HG03432 (cell line): ENCODE results near the gene CRISP1.
A peak's percentile ranks its signal among the peaks of the same experiment; 100 is the strongest.
"Not testable (repeated sequence)": the region's sequence is repeated elsewhere in the genome, so short reads cannot be mapped to it uniquely, and the experiment has no call there.

Experiments used
- ATAC-seq: cut with Tn5 transposase; IDR thresholded peaks from one replicate; pipeline ENCODE4 v1.9.1; 2021; ENCODE audit warnings: mild to moderate bottlenecking, moderate library complexity; ENCODE audit not compliant: unreplicated experiment

CRISP1 gene

GRCh38 chr6:49841424-49841823 is 24.9 kb downstream of the CRISP1 start:
- ATAC-seq: no peak

GRCh38 chr6:49839957-49840356 is 26.4 kb downstream of the CRISP1 start:
- ATAC-seq: no peak

DNA sequence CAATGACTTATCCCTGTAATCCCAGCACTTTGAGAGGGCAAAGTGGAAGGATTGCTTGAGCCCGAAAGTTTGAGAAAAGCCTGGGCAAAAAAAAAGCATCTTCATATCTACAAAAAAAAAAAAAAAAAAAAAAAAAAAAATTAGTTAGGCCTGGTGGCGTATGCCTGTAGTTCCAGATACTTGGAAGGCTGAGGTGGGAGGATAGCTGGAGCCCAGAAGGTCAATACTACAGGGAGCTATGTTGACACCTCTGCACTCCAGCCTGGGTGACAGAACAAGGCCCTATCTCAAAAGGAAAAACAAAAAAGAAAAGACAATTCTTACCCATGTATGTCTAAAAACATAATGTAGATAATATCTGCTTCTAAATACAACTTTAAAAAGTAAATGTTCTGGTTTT is 27.2 kb downstream of the CRISP1 start:
- ATAC-seq: no peak

GRCh38 chr6:49835140-49835539 is 31.2 kb downstream of the CRISP1 start:
- ATAC-seq: no peak

DNA sequence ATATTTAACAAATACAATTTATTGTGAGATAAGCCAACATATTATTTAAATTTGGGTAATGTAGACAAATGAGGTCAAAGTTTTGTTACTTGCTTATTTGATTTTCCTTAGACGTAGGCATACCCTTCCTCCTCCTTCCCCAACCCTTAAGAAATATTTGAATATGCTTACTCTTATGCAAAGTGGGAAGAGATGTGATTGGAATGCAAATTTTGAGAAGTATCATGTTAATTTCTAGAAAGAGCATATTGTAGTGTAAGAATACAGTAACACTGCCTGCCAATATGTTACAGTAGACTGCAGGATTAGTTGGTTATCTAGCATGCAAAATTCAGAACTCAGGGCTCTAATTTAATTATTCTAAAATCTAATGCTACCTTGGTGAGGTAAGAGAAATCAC is 32.9 kb downstream of the CRISP1 start:
- ATAC-seq: no peak

- ATAC-seq: peak; percentile 95
Measured at GRCh38 chr6:49826743-49827406, 39.5 kb downstream of the CRISP1 start.

- no peak for ATAC-seq
Measured at GRCh38 chr6:49815166-49815565, 51.2 kb downstream of the CRISP1 start.

DNA sequence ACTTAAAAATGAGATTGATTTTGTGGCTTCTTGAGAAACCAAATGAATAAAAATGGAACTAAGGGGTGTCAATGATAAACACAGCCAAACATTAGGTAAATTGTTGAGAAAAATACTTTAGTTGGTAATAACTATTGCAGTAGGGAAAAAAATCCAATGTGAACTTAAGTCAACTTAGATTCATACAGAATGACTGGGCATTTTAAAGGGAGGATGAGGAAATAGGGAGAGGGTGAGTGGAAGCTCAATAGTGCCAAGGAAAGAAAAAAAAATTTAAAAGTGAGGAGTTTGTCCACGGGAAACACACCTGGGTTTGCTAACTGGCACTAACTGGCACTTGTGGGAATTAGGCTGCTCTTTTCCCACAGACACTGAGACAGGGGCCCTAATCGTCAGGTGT is 53.1 kb downstream of the CRISP1 start:
- ATAC-seq: no peak

DNA sequence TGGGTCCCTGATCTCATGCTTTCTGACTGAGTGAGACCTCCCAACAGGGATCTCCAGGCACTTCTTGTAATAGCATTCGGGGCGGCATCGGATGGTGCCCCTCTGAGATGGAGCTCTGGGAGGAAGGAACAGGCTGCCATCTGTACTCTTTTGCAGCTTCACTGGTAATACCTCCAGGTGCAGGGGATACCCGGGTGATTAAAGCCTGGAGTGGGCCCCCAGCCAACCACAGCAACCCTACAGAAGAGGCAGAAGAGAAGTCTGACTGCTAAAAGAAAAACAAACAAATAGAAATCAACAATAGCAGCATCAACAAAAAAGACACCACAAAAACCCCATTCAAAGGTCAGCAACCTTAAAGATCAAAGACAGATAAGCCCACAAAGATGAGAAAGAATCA is 60.2 kb downstream of the CRISP1 start:
- no peak for ATAC-seq

- ATAC-seq: no peak
Measured at GRCh38 chr6:49805246-49805645, 61.1 kb downstream of the CRISP1 start.

DNA sequence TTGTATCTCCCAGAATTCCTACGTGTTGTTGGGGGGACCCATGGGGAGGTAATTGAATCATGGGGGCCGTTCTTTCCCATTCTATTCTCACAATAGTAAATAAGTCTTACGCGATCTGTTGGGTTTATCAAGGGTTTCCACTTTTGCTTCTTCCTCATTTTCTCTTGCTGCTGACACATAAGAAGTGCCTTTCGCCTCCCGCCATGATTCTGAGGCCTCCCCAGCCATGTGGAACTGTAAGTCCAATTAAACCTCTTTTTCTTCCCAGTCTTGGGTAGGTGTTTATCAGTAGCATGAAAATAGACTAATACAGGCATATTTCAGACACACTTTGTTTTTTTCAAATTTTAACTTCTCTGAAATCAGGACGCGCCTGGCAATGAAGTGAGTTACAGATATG is 64.8 kb downstream of the CRISP1 start:
- ATAC-seq: no peak

DNA sequence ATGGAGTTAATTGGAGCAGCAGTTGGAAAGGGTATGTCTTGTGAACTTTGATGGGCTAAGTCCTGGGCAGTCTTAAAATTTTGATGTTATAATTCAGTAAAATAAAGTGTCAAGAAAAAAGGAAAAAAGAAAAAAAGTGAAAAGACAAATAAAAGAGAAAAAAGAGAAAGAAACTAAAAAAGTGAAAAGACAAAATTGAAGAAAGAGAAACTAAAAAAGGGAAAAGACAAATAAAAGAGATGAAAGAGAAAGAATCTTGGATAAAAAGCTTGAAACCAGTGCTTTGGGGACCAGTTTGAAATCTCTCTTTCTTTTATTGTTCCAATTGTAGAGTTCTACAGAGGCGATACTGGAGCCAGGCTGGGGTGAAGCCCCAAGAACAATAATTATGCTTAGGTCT is 67.2 kb downstream of the CRISP1 start:
- ATAC-seq: no peak

DNA sequence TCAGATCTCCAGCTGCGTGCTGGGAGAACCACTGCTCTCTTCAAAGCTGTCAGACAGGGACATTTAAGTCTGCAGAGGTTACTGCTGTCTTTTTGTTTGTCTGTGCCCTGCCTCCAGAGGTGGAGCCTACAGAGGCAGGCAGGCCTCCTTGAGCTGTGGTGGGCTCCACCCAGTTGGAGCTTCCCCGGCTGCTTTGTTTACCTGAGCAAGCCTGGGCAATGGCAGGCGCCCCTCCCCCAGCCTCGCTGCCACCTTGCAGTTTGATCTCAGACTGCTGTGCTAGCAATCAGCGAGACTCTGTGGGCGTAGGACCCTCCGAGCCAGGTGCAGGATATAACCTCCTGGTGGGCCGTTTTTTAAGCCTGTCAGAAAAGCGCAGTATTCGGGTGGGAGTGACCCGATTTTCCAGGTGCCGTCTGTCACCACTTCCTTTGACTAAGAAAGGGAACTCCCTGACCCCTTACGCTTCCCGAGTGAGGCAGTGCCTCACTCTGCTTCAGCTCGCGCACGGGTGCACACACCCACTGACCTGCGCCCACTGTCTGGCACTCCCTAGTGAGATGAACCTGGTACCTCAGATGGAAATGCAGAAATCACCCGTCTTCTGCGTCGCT is 69.4 kb downstream of the CRISP1 start:
- not testable (repeated sequence) for ATAC-seq

- ATAC-seq: no peak
Measured at GRCh38 chr6:49790341-49790740, 76.0 kb downstream of the CRISP1 start.

- no peak for ATAC-seq
Measured at GRCh38 chr6:49787176-49787575, 79.2 kb downstream of the CRISP1 start, which contains the start of gene PGK2. Gene PGK2, minus strand, starts transcription at chr6:49787285. Its CDS starts 98 bp downstream, at chr6:49787187.

GRCh38 chr6:49784272-49784671 is 82.1 kb downstream of the CRISP1 start:
- no peak for ATAC-seq
